GM21423 (cell line): Measurements from ENCODE around the gene DAB2IP.

Experiments used
- ATAC-seq: cut with Tn5 transposase; IDR thresholded peaks from one replicate; pipeline ENCODE4 v1.9.1; 2021; ENCODE audit warnings: mild to moderate bottlenecking, moderate library complexity; ENCODE audit not compliant: unreplicated experiment

Gene DAB2IP

DNA sequence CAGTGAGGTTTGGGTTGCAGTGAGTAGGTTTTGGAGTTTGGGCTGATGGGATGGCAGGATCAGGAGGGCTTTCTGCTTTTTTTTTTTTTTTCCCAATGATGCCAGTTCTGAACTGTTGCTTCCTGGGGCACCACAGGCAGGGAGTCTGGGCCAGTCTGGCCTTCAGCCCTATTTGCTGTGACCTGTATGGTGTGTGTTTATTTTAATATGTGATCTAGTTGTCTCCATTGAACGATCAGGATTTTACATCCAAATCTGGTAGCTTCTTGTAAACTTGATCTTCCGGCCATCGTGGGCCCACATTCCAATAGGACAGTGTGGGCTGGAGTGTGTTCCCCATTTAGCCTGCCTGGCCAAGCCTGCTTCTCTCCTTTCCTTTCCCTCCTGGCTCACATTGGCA is 25.8 kb upstream of the DAB2IP start:
- ATAC-seq = no peak

GRCh38 chr9:121626012-121626411 is 25.4 kb upstream of the DAB2IP start:
- ATAC-seq = no peak

- no peak for ATAC-seq
These were observed 24.0 kb upstream of the DAB2IP start for GRCh38 chr9:121627427-121627826.

DNA sequence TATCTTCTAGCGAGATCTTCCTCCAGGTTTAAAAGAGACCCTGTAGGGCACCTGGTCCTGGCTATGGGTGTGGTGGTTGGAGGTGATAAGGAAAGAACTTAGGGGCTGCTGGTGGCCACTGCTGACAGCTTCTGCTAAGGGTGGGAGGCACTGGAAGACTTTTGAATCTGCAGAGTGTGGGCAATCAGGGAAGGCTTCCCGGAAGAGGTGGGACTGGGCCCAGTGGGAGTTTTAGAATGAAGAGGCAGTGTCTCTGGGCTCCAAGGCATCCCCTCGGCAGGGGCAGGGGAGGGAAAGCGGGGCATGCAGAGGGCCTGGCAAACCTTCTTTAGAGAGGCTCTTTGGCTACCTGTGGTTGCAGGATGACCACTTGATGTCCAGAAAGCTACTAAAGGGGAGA is 23.0 kb upstream of the DAB2IP start:
- ATAC-seq = no peak

DNA sequence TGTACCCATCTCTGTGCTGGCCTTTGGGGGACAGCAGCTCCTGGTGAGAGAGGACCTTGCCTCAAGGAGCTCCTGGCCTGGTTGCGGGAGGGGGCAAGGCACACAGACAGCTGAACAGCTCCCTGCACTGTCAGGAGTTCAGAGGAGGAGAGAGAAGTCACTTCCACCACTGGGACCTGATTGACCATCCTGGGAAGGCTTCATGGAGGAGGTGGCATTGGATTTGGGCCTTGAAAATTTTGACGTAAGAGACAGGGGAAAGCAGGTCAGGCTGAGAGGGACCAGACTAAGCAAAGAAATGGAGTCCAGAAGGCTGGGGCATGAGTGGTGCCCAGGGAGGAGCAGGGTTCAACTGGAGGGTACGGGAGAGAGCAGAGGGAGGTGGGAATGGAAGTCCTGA is 20.3 kb upstream of the DAB2IP start:
- ATAC-seq = no peak

DNA sequence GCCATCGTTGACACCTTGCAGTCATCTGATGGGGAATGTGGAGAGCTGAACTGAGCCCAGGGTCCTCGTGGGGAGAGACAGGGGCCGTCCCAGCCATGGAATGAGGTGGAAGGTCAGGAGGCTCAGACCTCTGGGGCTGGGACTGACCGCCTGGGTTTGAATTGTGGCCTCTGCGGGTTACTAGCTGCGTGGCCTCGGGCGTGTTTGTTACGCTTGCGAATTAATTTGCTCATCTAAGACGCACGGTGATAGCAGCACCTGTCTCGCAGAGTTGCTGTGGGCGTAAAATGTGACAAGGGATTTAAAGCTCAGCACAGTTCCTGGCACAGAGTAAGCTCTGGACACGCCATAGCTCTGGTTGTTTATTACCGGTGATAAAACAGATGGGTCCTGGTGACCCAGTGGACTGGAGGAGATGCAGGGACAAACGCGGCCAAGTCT is 19.4 kb upstream of the DAB2IP start:
- ATAC-seq = no peak

GRCh38 chr9:121633119-121633714 is 18.2 kb upstream of the DAB2IP start:
- ATAC-seq = no peak

DNA sequence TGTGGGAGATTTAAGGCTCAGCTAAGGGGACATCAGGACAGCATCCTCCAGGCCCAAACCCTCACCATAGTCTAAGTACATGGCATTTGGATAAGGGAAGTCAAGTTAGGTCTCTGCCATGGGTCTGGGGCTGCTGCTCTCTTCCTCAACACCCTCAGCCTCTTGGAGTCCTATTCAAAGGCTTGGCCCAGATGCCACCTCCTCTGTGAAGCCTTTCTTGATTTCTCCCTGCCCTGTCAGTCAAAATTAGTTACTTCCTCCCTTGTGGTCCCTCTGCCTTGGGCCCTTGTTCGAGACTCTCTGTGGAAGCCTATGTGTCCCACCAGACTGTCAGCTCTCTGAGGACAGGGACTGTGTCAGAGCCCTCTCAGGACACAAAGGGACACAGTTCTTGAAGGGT is 17.7 kb upstream of the DAB2IP start:
- ATAC-seq = no peak

- no peak for ATAC-seq
These were observed 16.8 kb upstream of the DAB2IP start for GRCh38 chr9:121634329-121635261.

DNA sequence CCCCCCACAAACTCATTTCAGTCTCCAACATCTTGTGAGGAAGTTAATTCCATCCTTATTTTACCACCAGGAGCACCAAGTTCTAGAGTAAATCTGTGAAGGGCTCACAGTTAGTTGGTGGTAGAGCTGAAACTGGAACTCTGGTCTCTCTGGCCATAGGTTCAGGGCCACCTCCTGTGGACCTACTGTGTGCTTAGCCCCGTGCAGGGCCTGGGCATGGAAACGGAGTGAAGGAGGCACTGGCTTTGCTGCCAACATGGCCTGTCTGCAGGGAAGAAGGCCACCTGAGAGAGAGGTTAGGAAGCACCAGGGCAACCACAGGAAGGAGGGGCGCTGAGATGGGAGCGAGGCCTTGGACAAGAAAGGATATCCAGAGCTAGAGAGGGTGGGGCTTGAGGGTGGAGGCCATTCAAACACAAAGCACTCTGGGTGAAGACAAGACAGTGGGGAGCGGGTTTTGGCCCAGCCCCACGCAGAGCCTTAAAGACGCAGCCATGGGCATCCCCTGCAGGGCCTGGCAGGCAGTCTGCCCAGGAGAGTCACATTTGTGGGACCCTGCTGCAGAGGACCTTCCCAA is 16.0 kb upstream of the DAB2IP start:
- no peak for ATAC-seq

GRCh38 chr9:121636341-121636865 is 15.0 kb upstream of the DAB2IP start:
- no peak for ATAC-seq

DNA sequence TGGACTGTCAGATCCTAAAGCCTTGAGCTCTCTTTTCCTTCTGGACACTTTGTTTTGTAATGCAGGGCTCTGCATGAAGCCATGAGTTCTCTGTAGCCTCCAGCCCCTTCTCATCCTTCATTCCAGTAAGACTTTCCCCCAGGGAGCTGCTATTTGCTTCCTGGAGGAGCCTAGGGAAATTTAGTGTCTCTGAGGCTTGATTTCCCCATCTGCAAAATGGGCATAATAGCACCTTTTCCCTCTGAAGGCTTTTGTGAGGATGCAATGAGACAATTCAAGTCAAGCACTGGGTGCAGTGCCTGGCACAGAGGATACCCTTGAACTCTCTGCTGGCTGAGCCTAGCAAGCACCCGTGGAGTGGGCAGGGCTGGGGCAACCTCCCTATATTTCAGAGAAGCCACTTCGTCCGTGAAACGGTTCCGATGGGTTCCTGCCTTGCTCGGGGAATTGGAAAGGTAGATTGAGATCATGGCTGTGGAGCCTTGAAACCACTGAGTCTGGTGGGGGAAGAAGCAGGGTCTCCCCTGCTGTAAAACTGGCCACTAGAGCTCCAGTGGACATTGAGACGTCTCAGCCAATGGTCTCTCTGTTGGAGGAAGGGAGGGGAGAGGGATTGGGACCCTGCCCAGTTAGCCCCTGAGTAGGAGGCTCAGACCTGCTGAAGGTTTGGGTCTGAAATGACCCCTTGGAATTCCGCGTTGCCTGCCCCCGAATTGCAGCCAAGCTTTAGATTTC is 14.3 kb upstream of the DAB2IP start:
- no peak for ATAC-seq

DNA sequence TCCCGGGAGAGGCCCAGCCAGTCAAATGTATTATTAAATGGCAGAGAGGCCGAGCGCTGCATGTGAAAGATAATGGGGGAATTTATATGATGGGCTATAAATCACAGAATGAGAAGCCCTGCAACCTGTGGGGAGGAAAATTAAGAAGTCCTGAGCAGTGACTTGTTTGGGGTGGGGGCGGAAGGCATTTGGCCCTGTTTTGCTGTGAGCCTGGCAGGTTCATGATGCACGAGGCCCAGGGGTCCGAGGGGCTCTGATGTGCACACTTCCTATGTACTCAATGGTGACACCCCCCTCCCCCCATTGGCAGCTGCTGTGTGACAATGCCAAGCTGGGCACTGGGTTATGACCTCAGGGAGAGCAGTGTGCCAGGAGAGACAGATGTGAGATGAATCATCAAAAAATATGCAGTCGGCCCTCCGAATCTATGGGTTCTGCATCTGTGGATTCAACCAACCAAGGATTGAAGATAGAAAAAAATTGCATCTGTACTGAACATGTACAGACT is 13.7 kb upstream of the DAB2IP start:
- ATAC-seq = no peak

GRCh38 chr9:121638399-121638798 is 13.0 kb upstream of the DAB2IP start:
- no peak for ATAC-seq

- no peak for ATAC-seq
These were observed 12.4 kb upstream of the DAB2IP start for GRCh38 chr9:121638901-121639592.

DNA sequence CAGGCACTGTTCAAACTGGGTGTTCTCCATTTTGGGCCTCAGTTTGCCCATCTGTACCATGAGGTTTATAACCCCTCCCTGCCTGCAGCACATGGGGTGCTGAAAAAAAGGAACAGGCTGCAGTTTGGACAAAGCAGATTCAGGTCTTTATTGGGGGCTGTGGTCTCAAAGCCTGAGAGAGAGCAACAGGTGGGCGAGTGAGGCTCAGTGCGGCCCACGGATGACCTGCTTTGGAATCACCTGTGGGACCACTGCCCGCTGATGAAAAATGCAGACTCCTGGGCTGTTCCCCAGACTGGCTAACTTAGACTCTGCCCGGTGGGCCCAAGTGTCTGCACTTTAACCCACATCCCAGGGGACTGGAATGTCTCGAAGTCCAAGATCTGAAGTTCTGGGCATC is 11.8 kb upstream of the DAB2IP start:
- ATAC-seq = no peak

GRCh38 chr9:121640076-121640475 is 11.4 kb upstream of the DAB2IP start:
- no peak for ATAC-seq

DNA sequence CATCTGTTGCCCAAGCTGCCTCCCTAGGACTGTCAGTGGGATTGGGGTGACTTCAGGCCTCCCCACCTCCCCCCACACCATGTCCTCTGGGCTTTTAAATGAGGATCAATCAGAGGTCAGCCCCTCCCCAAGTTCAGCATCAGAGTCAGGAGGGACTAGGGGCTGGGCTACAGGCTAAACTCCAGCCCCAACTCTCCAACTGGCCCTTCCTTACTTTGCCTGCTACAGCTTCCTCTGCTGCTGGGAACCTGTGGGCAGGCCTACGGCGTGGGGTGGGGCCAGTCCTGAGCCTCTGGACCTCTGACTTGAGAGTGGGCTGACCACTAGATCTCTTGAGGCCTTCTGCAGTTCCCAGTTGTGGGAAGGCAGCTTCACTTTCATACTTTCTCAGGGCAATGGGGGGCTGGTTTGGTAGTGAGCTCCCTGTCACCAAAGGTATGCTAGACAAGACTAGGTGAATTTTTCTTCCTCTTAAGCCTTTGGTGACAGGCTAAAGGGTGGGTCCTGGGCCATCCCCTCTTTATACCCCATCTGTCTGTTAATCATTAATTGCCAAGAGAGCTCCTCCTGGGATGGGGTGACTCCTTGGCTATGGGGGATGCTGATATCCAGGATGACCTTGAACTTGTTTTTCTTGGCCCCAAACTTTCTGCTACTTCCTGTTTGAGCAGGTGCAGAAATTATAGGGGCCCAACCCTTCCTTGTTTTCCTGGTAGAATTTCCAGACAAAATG is 10.8 kb upstream of the DAB2IP start:
- no peak for ATAC-seq

DNA sequence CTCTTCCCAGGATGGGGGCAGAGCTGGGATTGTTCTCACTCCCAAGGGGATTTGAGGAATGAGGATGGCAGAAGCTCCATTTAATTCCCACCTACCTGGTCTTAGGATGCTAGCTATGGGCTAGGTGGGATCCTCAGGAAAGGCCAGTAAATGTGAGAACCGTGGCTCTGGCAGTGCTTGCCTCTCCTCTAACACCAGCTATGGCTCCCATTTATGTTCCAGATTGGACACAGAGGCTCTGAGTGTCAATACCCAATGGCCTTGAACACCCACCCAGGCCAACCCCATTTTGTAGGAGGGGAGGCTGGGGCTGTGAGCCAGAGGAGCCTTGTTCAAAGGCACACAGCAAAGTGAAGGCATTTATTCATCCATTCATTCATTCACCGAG is 10.2 kb upstream of the DAB2IP start:
- ATAC-seq = no peak

DNA sequence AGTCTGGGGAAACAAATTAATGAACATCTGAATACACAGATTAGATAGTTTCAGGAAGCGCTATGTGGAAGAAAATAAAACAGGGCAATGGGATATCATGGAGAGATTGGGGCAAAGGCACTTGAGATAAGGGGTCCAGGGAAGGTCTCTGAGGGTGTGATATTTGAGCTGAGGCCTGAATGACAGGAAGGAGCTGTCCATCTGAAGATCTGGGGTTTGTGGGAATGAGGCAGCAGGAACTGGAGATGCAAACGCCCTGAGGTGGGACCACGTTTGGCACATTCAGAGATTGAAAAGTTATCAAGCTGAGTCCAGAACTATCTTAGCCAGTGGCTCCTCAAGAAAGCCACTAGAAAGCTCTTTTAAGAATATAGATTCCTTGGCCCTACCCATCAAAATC is 8.7 kb upstream of the DAB2IP start:
- no peak for ATAC-seq
